DOHH2 (cell line): ENCODE results near the gene KCTD16.

ENCODE experiments used
- H3F3A ChIP-seq: fragments of 200-600 bp; sonication (generic), shearing (Covaris generic); 2 replicates; pipeline ENCODE4 v1.6.0; 2016; ENCODE audit warnings: antibody characterized with exemption, mild to moderate bottlenecking; ENCODE audit not compliant: control insufficient read depth, insufficient read depth
- H3K27ac ChIP-seq: fragments of 200-600 bp; sonication (generic); 2 replicates; pipeline ENCODE4 v1.5.1; 2014; ENCODE audit warnings: low read depth, mild to moderate bottlenecking, low read length, moderate library complexity
- H3K27me3 ChIP-seq: fragments of 200-600 bp; sonication (generic); 2 replicates; pipeline ENCODE4 v1.6.1; 2014; ENCODE audit warnings: mild to moderate bottlenecking, low read length, mixed read lengths; ENCODE audit not compliant: control insufficient read depth
- H3K36me3 ChIP-seq: fragments of 200-600 bp; sonication (generic); 2 replicates; pipeline ENCODE4 v1.6.1; 2014; ENCODE audit warnings: mild to moderate bottlenecking, low read length, moderate library complexity, mixed read lengths; ENCODE audit not compliant: control insufficient read depth
- H3K4me1 ChIP-seq: fragments of 200-600 bp; sonication (generic); 2 replicates; pipeline ENCODE4 v1.6.1; 2014; ENCODE audit warnings: mild to moderate bottlenecking, low read length, mixed read lengths; ENCODE audit not compliant: control insufficient read depth
- H3K4me2 ChIP-seq: fragments of 200-600 bp; sonication (generic); 2 replicates; pipeline ENCODE4 v1.6.0; 2014; ENCODE audit warnings: mild to moderate bottlenecking, low read length, moderate library complexity
- H3K4me3 ChIP-seq: fragments of 200-600 bp; sonication (generic); 2 replicates; pipeline ENCODE4 v1.5.1; 2014; ENCODE audit warnings: mild to moderate bottlenecking, low read length, mixed read lengths
- H3K79me2 ChIP-seq: fragments of 200-600 bp; sonication (generic); 2 replicates; pipeline ENCODE4 v1.6.1; 2014; ENCODE audit warnings: mild to moderate bottlenecking, low read length, mixed read lengths; ENCODE audit not compliant: control insufficient read depth
- H3K9me2 ChIP-seq: fragments of 200-600 bp; sonication (generic); replicated peaks from 2 replicates; pipeline ENCODE4 v1.6.1; 2014; ENCODE audit warnings: mild to moderate bottlenecking, low read length, mixed read lengths; ENCODE audit not compliant: control insufficient read depth
- H3K9me3 ChIP-seq: fragments of 200-600 bp; sonication (generic); 2 replicates; pipeline ENCODE4 v1.6.1; 2014; ENCODE audit warnings: antibody characterized with exemption, low read length, mixed read lengths; ENCODE audit not compliant: control insufficient read depth, insufficient read depth
- H4K20me1 ChIP-seq: fragments of 200-600 bp; sonication (generic); 2 replicates; pipeline ENCODE4 v1.6.0; 2014; ENCODE audit warnings: low read depth, mild to moderate bottlenecking, antibody characterized with exemption, low read length, moderate library complexity; ENCODE audit not compliant: control insufficient read depth, insufficient read depth
- CTCF ChIP-seq: fragments of 200-600 bp; sonication (generic); IDR thresholded peaks from one replicate; pipeline ENCODE4 v1.5.1; 2014; ENCODE audit warnings: antibody characterized with exemption, mild to moderate bottlenecking, low read depth, low read length; ENCODE audit not compliant: poor library complexity, severe bottlenecking
- EZH2phosphoT487 ChIP-seq: fragments of 200-600 bp; sonication (generic); IDR thresholded peaks from 2 replicates; pipeline ENCODE4 v1.6.1; 2017; ENCODE audit warnings: borderline replicate concordance, mild to moderate bottlenecking, antibody characterized with exemption, low read length, moderate library complexity, mixed read lengths

KCTD16 gene

GRCh38 chr5:144298658-144299057 is 128.0 kb downstream of the KCTD16 start:
- no peaks in the 10 kb centered on the region for H3F3A ChIP-seq
- no peak overlapping the region for H3K4me2 ChIP-seq
- no peaks in the 10 kb centered on the region for H3K9me3 ChIP-seq
- no peaks in the 10 kb centered on the region for H4K20me1 ChIP-seq
- H3K36me3 ChIP-seq = no peaks in the 10 kb centered on the region
- no peaks in the 10 kb centered on the region for H3K79me2 ChIP-seq
- no peak overlapping the region for H3K27ac ChIP-seq
- no peaks in the 10 kb centered on the region for H3K27me3 ChIP-seq
- H3K4me3 ChIP-seq = no peak overlapping the region
- peaks cover 4% of the 10 kb centered on the region for H3K4me1 ChIP-seq
- H3K9me2 ChIP-seq = no peaks in the 10 kb centered on the region
- TF ChIP-seq CTCF = no peak
- no peak for TF ChIP-seq EZH2phosphoT487

GRCh38 chr5:144304688-144305087 is 134.0 kb downstream of the KCTD16 start:
- no peaks in the 10 kb centered on the region for H4K20me1 ChIP-seq
- H3K79me2 ChIP-seq = no peaks in the 10 kb centered on the region
- TF ChIP-seq CTCF (peak; percentile 13), EZH2phosphoT487 (no peak)
- H3K27ac ChIP-seq = no peak overlapping the region
- H3K4me2 ChIP-seq = no peak overlapping the region
- H3K36me3 ChIP-seq = no peaks in the 10 kb centered on the region
- H3K9me3 ChIP-seq = no peaks in the 10 kb centered on the region
- no peak overlapping the region for H3K4me3 ChIP-seq
- H3K9me2 ChIP-seq = no peaks in the 10 kb centered on the region
- no peaks in the 10 kb centered on the region for H3F3A ChIP-seq
- peaks cover 12% of the 10 kb centered on the region for H3K4me1 ChIP-seq
- H3K27me3 ChIP-seq = no peaks in the 10 kb centered on the region

GRCh38 chr5:144307736-144308135 is 137.1 kb downstream of the KCTD16 start:
- TF ChIP-seq CTCF (no peak), EZH2phosphoT487 (no peak)
- no peaks in the 10 kb centered on the region for H3K79me2 ChIP-seq
- H3K27me3 ChIP-seq = no peaks in the 10 kb centered on the region
- no peak overlapping the region for H3K4me2 ChIP-seq
- no peak overlapping the region for H3K4me3 ChIP-seq
- peaks cover 12% of the 10 kb centered on the region for H3K4me1 ChIP-seq
- no peaks in the 10 kb centered on the region for H3F3A ChIP-seq
- H3K36me3 ChIP-seq = no peaks in the 10 kb centered on the region
- H4K20me1 ChIP-seq = no peaks in the 10 kb centered on the region
- H3K27ac ChIP-seq = no peak overlapping the region
- no peaks in the 10 kb centered on the region for H3K9me2 ChIP-seq
- no peaks in the 10 kb centered on the region for H3K9me3 ChIP-seq

GRCh38 chr5:144308174-144308573 is 137.5 kb downstream of the KCTD16 start:
- no peak for TF ChIP-seq EZH2phosphoT487
- TF ChIP-seq CTCF = no peak
- H3K9me2 ChIP-seq = no peaks in the 10 kb centered on the region
- no peak overlapping the region for H3K4me3 ChIP-seq
- no peaks in the 10 kb centered on the region for H3F3A ChIP-seq
- no peaks in the 10 kb centered on the region for H4K20me1 ChIP-seq
- H3K9me3 ChIP-seq = no peaks in the 10 kb centered on the region
- no peak overlapping the region for H3K27ac ChIP-seq
- H3K36me3 ChIP-seq = no peaks in the 10 kb centered on the region
- H3K4me2 ChIP-seq = no peak overlapping the region
- no peaks in the 10 kb centered on the region for H3K79me2 ChIP-seq
- peaks cover 12% of the 10 kb centered on the region for H3K4me1 ChIP-seq
- H3K27me3 ChIP-seq = no peaks in the 10 kb centered on the region
